ENCODE results near the gene TMEM182. TPM values are rescaled to one million over a fixed set of nuclear protein-coding genes. Genes with fewer than 3 reads are reported as not detected.

The TMEM182 gene
- total RNA-seq, 2 donors from 2014 or later, result 75.4 to 212 TPM

GRCh38 chr2:102796337-102796736, 34.5 kb downstream of the TMEM182 start:
- H3K27ac ChIP-seq, result peak overlapping the region; percentile 23 to 53
- H3K4me3 ChIP-seq, result no peak overlapping the region
- peaks cover 0 to 29% of the 10 kb centered on the region in 2 donors for H3K4me1 ChIP-seq

GRCh38 chr2:102797486-102797885, 35.7 kb downstream of the TMEM182 start:
- H3K27ac ChIP-seq, result peak overlapping the region in 1 of 2 donors; percentile 23
- no peak for TF ChIP-seq CTCF (IDR thresholded peaks at IDR 0.05)

More at GRCh38 chr2:102796337-102796736, 34.5 kb downstream of the TMEM182 start:
- H3K36me3 ChIP-seq, result peaks cover 25% of the 10 kb centered on the region
- H3K9me3 ChIP-seq, result peaks cover 0 to 18% of the 10 kb centered on the region in 2 donors
- H3K27me3 ChIP-seq, result no peaks in the 10 kb centered on the region
- no peak for TF ChIP-seq CTCF (IDR thresholded peaks at IDR 0.05)
- DNase-seq (ENCODE audit: low spot score), result no peak

GRCh38 chr2:102798181-102798580, 36.4 kb downstream of the TMEM182 start:
- DNase-seq (ENCODE audit: low spot score), result no peak
- H3K27ac ChIP-seq, result no peak overlapping the region
- peaks cover 0 to 29% of the 10 kb centered on the region in 2 donors for H3K9me3 ChIP-seq
- no peak for TF ChIP-seq CTCF (IDR thresholded peaks at IDR 0.05)
- no peaks in the 10 kb centered on the region for H3K27me3 ChIP-seq
- no peak overlapping the region for H3K4me3 ChIP-seq
- H3K4me1 ChIP-seq, result peaks cover 0 to 34% of the 10 kb centered on the region in 2 donors
- H3K36me3 ChIP-seq, result peaks cover 25% of the 10 kb centered on the region

More at GRCh38 chr2:102797486-102797885, 35.7 kb downstream of the TMEM182 start:
- Histone ChIP-seq H3K27me3 (no peaks in the 10 kb centered on the region), H3K4me1 (peaks cover 0 to 34% of the 10 kb centered on the region in 2 donors), H3K4me3 (no peak overlapping the region), H3K36me3 (peaks cover 25% of the 10 kb centered on the region), H3K9me3 (peaks cover 0 to 29% of the 10 kb centered on the region in 2 donors)
- DNase-seq (ENCODE audit: low spot score), result no peak

GRCh38 chr2:102801098-102801718, 39.4 kb downstream of the TMEM182 start:
- TF ChIP-seq CTCF (IDR thresholded peaks at IDR 0.05), result no peak
- Histone ChIP-seq H3K27me3 (no peaks in the 10 kb centered on the region), H3K27ac (peak overlapping the region; percentile 63 to 87), H3K36me3 (peaks cover 25% of the 10 kb centered on the region), H3K4me3 (no peak overlapping the region), H3K4me1 (peaks cover 0 to 42% of the 10 kb centered on the region in 2 donors), H3K9me3 (peaks cover 0 to 29% of the 10 kb centered on the region in 2 donors)
- no peak for DNase-seq (ENCODE audit: low spot score)

DNA sequence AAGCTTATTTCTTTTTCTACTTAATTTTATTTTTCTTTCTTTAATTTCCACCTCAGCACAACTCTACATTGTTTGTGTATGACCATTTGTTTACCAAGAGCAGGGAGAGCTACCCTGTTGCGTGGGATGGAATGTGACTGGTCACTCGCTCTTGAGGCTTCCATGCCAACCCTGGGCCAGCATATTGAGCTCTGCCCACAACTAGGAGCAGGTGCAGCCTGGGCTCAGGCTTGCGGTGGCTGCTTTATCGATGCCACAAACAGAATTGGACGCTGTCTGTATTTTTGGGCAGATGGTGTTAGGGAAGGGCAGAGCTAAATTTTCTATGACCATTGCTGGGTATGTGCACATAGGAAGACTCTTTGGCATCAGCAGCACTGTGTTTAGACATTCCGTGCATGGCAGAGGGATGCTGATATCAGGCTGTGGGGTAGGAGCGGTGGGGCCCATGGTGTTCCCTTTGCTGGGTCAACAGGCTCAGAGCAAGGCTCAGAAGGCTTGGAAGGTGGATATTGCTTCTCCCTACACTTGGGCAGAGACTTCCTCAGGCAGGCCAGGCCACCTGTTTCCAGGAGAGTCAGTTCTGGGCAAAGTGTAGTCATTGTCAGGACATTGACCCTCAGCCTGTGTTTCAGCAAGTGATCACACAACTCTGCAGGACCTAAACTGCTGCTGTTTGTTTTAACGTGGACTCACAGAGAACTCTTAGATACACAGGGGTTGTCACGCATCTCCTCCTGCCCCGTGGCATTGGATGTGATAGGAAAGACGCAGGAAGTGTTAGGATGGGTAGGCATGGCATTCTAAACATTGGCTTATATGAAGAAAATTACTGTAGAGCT, 40.2 kb downstream of the TMEM182 start:
- DNase-seq (ENCODE audit: low spot score), result no peak
- Histone ChIP-seq H3K27me3 (no peaks in the 10 kb centered on the region), H3K36me3 (peaks cover 25% of the 10 kb centered on the region), H3K27ac (peak overlapping the region; percentile 63 to 87), H3K4me1 (peaks cover 0 to 36% of the 10 kb centered on the region in 2 donors), H3K4me3 (no peak overlapping the region), H3K9me3 (peaks cover 0 to 29% of the 10 kb centered on the region in 2 donors)
- no peak for TF ChIP-seq CTCF (IDR thresholded peaks at IDR 0.05)

All from right atrium auricular region (tissue), 2 donors.